HL-60 (cell line): ENCODE results near the gene SIPA1.

Experiments
- GABPA ChIP-seq: IDR thresholded peaks from 2 replicates; pipeline ENCODE4 v1.6.1; 2012; ENCODE audit warnings: low read depth
- POLR2AphosphoS5 ChIP-seq: IDR thresholded peaks from 2 replicates; pipeline ENCODE4 v1.6.1; 2012; ENCODE audit warnings: low read depth
- SPI1 ChIP-seq: IDR thresholded peaks from 2 replicates; pipeline ENCODE4 v1.6.1; 2012; ENCODE audit warnings: low read depth, mild to moderate bottlenecking, borderline replicate concordance
- TF ChIP-seq, protein P1 (sequence below): IDR thresholded peaks from one replicate; pipeline ENCODE4 v1.5.1; 2011; ENCODE audit warnings: low read length, control low read depth, inconsistent platforms; ENCODE audit not compliant: insufficient read depth
- TF ChIP-seq, protein P2 (sequence below): IDR thresholded peaks from 2 replicates; pipeline ENCODE4 v1.6.1; 2012; ENCODE audit warnings: low read depth; ENCODE audit not compliant: insufficient replicate concordance

DNA sequence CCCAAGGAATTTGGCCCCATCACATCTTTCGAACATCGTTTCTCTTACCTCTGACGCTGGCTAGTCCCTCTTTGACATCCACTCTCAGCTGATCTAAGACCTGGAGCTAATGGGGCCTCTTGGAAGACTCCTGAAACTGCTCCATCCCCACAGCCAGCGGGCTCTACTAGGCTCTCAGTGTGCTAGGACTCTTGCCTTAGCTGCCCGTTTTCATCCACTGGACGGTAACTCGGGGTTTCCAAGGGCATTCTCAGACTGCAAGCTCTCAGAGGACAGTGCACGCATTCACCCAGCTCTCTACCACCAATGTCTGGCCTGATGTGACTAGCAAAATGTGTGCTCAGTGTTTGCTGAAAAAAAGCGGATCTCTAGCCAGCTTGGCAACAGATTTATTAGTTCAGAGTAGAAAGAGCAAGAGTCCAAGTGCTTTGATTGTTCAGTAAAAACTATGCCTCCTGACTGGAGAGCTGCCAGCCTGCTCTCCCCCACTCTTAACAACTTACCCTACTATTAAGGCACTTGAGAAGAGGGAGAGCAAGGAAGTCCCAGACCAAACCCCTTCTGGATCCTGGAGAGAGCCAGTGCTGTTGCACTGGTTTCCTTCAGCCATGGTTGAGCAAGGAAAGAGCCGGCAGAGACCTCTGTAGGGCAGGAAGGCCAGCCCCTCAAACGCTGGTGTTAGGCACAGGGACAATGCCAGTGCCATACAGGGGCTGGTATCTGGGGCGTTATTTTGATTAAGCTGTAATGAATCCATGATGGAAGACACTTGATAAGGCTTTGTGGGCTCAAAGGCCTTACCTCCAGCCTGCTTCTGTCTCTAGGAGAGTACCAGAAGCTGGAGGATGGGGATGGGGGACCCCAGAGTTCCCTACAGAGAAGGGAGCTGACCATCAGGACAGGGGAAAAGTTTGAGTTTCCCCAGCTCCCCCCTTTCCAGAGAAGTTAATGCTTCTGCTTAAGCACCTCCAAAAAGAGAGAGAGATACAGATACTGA, 15.6 kb downstream of the SIPA1 start:
- TF ChIP-seq, protein P1, sequence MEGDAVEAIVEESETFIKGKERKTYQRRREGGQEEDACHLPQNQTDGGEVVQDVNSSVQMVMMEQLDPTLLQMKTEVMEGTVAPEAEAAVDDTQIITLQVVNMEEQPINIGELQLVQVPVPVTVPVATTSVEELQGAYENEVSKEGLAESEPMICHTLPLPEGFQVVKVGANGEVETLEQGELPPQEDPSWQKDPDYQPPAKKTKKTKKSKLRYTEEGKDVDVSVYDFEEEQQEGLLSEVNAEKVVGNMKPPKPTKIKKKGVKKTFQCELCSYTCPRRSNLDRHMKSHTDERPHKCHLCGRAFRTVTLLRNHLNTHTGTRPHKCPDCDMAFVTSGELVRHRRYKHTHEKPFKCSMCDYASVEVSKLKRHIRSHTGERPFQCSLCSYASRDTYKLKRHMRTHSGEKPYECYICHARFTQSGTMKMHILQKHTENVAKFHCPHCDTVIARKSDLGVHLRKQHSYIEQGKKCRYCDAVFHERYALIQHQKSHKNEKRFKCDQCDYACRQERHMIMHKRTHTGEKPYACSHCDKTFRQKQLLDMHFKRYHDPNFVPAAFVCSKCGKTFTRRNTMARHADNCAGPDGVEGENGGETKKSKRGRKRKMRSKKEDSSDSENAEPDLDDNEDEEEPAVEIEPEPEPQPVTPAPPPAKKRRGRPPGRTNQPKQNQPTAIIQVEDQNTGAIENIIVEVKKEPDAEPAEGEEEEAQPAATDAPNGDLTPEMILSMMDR, result no peak
- no peak for TF ChIP-seq GABPA
- TF ChIP-seq, protein P2, sequence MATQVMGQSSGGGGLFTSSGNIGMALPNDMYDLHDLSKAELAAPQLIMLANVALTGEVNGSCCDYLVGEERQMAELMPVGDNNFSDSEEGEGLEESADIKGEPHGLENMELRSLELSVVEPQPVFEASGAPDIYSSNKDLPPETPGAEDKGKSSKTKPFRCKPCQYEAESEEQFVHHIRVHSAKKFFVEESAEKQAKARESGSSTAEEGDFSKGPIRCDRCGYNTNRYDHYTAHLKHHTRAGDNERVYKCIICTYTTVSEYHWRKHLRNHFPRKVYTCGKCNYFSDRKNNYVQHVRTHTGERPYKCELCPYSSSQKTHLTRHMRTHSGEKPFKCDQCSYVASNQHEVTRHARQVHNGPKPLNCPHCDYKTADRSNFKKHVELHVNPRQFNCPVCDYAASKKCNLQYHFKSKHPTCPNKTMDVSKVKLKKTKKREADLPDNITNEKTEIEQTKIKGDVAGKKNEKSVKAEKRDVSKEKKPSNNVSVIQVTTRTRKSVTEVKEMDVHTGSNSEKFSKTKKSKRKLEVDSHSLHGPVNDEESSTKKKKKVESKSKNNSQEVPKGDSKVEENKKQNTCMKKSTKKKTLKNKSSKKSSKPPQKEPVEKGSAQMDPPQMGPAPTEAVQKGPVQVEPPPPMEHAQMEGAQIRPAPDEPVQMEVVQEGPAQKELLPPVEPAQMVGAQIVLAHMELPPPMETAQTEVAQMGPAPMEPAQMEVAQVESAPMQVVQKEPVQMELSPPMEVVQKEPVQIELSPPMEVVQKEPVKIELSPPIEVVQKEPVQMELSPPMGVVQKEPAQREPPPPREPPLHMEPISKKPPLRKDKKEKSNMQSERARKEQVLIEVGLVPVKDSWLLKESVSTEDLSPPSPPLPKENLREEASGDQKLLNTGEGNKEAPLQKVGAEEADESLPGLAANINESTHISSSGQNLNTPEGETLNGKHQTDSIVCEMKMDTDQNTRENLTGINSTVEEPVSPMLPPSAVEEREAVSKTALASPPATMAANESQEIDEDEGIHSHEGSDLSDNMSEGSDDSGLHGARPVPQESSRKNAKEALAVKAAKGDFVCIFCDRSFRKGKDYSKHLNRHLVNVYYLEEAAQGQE, result no peak
- no peak for TF ChIP-seq SPI1
- 0 out of 2 replicates have a peak, but pooled peaks have one; percentile 17 for TF ChIP-seq POLR2AphosphoS5
